H1 (cell line): ENCODE data around the gene DOK7. TPM values are rescaled to one million over a fixed set of nuclear protein-coding genes. Genes with fewer than 3 reads are reported as not detected.

Source experiments
- GTF2F1 ChIP-seq: IDR thresholded peaks from 2 replicates; pipeline ENCODE4 v1.6.1; 2012; ENCODE audit warnings: low read depth, low read length, improper control_type of control experiment, borderline replicate concordance
- MAFK ChIP-seq: IDR thresholded peaks from 2 replicates; pipeline ENCODE4 v1.6.1; 2012; ENCODE audit warnings: low read depth, mild to moderate bottlenecking, improper control_type of control experiment, low read length
- POLR2A ChIP-seq, 2 experiments: IDR thresholded peaks; 1 replicate in 1 of 2; 2 replicates in 1 of 2; pipeline ENCODE4 v1.6.1; 2011; ENCODE audit warnings: low read depth in 2 of 2, low read length in 2 of 2, mild to moderate bottlenecking in 2 of 2; ENCODE audit errors: control extremely low read depth in 1 of 2
- RAD21 ChIP-seq, 2 experiments: IDR thresholded peaks in 1 of 2; conservative IDR thresholded peaks in 1 of 2; 2 replicates each; pipeline ENCODE4 v1.6.1; 2011; ENCODE audit warnings: low read depth in 2 of 2, low read length in 2 of 2, improper control_type of control experiment in 1 of 2, inconsistent platforms in 1 of 2, mild to moderate bottlenecking in 1 of 2, moderate library complexity in 1 of 2
- RNF2 ChIP-seq: fragments of 200-900, 300-1000 bp; sonication (generic); IDR thresholded peaks from 2 replicates; pipeline ENCODE4 v1.7.1; 2016; ENCODE audit warnings: borderline replicate concordance, low read depth, mild to moderate bottlenecking, antibody characterized with exemption, low read length; ENCODE audit not compliant: poor library complexity, severe bottlenecking; ENCODE audit errors: missing control alignments
- RXRA ChIP-seq: IDR thresholded peaks from 2 replicates; pipeline ENCODE4 v1.6.1; 2011; ENCODE audit warnings: low read depth, mild to moderate bottlenecking, low read length, moderate library complexity; ENCODE audit not compliant: insufficient read depth
- SIX5 ChIP-seq: IDR thresholded peaks from 2 replicates; pipeline ENCODE4 v1.6.1; 2011; ENCODE audit warnings: mild to moderate bottlenecking, low read depth, low read length
- polyA plus RNA-seq, 7 experiments: library from polyadenylated mRNA; depleted of rRNA in 3 of 7; stranded (reverse) in 5 of 7; unstranded in 2 of 7; fragments of >200 nt in 5 of 7; fragments of 200-250 nt in 2 of 7; gene quantifications; 1 replicate in 5 of 7; 2 replicates in 1 of 7; 4 replicates in 1 of 7; pipeline versions ENCODE4 v1.2.1 to v1.2.3, GENCODE V29; 2011 to 2013; ENCODE audit warnings: missing spikeins in 2 of 7, mixed read lengths in 2 of 7
- total RNA-seq: library from RNA; stranded (reverse); fragmentation: NEBNext Ultra II Directional; extraction: Animal tissue kit (Norgen Biotek cat#: 25700); gene quantifications from 2 replicates; pipeline ENCODE4 v1.2.1, GENCODE V29; 2021

Gene DOK7
- total and polyA plus RNA-seq, 2 of the 8 experiments (the other 6 are each of a cell fraction or from before 2014, with no cell fraction given), result 0.32 TPM; not detected in 1

DNA sequence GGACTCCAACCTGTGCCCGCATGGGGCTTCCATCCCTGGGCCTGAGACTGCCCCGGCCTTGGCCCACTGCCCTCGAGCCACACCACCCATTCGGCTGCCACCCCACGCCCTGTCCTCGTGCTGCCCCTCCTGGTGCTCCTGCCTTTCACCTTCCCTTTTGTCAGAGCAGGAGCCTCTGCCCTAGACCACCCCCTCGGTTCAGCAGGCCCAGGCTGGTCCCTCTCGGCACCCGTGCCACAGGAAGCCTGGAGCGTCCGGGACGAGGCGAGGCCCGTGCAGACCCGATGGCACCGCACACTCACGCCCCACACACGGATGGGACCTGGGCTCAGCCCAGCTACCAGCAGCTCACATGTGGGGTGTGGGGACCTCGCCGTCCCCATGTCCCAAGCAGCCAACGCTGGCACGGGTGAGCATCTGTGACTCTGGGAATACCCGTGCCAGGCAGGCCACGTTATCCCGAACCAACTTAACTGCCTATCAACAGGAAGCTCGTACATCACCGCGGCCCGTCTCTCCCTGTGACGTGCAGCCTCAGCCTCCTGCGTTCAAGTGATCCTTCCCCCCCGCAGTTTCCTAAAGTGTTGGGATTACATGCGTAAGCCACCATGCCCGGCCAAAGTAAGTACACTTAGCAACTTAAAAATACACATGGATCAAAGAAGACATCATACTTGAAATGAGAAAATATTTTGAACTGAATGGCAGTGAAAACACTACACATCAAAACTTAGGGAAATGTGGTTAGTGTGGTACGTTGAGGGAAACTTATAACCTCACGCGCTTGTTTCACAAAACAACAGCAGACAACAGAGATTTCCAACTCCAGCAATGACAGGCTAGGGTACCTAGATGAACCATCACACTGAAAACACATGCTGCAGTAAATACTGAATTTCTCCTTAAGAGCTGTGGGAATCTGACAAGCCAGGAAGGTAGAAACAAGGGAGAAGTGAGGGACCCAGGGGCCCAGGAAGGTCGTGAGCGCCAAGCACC, 40.1 kb downstream of the DOK7 start (continued):
- TF ChIP-seq SIX5 (no peak), RAD21 (IDR thresholded peaks at IDR 0.05 in 1 of 2, conservative IDR thresholded peaks at IDR 0.05 in 1 of 2; ENCODE audit: low read depth in 2 of 2, low read length in 2 of 2) (no peak), GTF2F1 (no peak), RXRA (no peak), RNF2 (no peak), MAFK (no peak), POLR2A (IDR thresholded peaks at IDR 0.05; ENCODE audit: control extremely low read depth in 1 of 2, low read depth in 2 of 2, low read length in 2 of 2) (no peak)
